Stimulated activated memory B cell treated with anti-CD40 and anti-IgM and Interleukin-4, amounts not matched to agents 10 μg/mL and 1 μg/mL and 100 μg/mL, for 72 hours (primary cell): ENCODE results near the gene CCDC80.

Experiments used
- ATAC-seq: fragments of 150-1000 bp; cut with Tn5 transposase; 2 replicates; pipeline ENCODE4 v1.10.0; 2021
- H3K27ac Mint-ChIP-seq: one replicate; pipeline ENCODE4 v1.8.0; 2022; ENCODE audit warnings: mild to moderate bottlenecking, mixed read lengths
- H3K27me3 Mint-ChIP-seq: one replicate; pipeline ENCODE4 v1.8.0; 2022; ENCODE audit warnings: mixed read lengths
- H3K36me3 Mint-ChIP-seq: one replicate; pipeline ENCODE4 v1.8.0; 2022; ENCODE audit warnings: mixed read lengths
- H3K4me1 Mint-ChIP-seq: one replicate; pipeline ENCODE4 v1.8.0; 2022; ENCODE audit warnings: mixed read lengths
- H3K4me3 Mint-ChIP-seq: one replicate; pipeline ENCODE4 v1.8.0; 2022; ENCODE audit warnings: mild to moderate bottlenecking, moderate library complexity, mixed read lengths
- H3K9me3 Mint-ChIP-seq: one replicate; pipeline ENCODE4 v1.8.0; 2022; ENCODE audit warnings: mixed read lengths

CCDC80 gene

DNA sequence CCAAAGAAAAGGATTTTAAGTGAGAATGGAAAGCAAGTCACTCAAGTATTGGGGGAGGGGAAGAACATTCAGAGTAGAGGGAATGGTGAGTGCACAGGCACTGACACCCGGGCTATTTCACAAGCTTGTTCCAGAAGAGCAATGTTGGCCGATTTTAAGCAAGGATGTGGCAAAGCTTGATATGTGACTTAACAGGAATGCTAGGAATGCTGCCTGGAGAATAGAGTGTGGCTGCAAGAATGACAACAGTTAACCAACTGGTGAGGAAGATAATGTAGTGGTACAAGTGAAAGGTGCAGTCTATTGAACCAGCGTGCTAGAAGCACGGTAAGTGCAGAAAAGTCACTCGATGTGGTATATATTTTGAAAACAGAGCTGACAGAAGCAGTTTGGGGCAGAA is 6.2 kb upstream of the CCDC80 start:
- Mint-ChIP-seq H3K4me1 (peaks cover 20% of the 10 kb centered on the region), H3K9me3 (no peaks in the 10 kb centered on the region), H3K4me3 (no peak overlapping the region), H3K27me3 (peaks cover 12% of the 10 kb centered on the region), H3K27ac (no peak overlapping the region), H3K36me3 (no peaks in the 10 kb centered on the region)
- ATAC-seq: no peak

DNA sequence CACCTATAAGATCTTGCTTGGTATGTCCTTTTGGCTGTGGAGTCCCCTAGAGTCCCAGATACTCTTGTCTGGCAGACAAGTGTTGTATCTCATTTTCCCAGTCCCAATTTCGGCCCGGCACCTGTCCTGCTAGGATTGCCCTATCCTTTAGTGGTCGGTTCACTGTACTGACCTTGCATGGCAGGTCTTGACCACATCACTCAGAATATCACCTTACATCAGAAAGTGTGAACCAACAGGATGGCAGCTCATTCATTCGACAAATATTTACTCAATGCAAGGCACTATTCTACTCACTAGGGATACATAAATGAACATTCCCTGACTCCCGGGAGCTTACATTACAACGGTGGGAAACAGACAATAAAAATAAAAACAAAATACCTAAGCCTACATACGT is 5.7 kb upstream of the CCDC80 start:
- no peak for ATAC-seq
- Mint-ChIP-seq H3K9me3 (no peaks in the 10 kb centered on the region), H3K27ac (no peak overlapping the region), H3K4me1 (peaks cover 20% of the 10 kb centered on the region), H3K4me3 (no peak overlapping the region), H3K36me3 (no peaks in the 10 kb centered on the region), H3K27me3 (peaks cover 12% of the 10 kb centered on the region)

DNA sequence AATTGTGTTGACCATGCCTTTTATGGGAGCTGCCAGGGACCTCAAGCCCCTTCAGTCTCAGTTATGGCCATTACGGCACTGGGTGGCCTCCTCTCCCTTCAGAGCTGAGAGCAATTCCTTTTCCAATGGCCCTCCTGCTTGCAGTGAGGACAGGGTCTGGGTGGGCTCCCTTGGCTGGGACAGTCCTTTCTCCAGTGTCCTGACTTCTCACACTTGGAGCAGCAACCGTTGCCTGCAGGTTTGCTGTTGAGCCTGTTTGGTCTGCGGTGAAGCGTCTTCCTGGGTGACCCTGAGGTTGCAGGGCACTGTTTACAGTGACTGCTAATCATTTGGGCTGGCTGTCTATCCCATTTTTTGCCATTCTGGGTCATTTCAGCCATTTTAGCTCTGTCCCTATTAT is 3.5 kb upstream of the CCDC80 start:
- H3K9me3 Mint-ChIP-seq: no peaks in the 10 kb centered on the region
- H3K27ac Mint-ChIP-seq: no peak overlapping the region
- no peak overlapping the region for H3K4me3 Mint-ChIP-seq
- ATAC-seq: no peak
- peaks cover 20% of the 10 kb centered on the region for H3K4me1 Mint-ChIP-seq
- no peaks in the 10 kb centered on the region for H3K36me3 Mint-ChIP-seq
- peaks cover 12% of the 10 kb centered on the region for H3K27me3 Mint-ChIP-seq

DNA sequence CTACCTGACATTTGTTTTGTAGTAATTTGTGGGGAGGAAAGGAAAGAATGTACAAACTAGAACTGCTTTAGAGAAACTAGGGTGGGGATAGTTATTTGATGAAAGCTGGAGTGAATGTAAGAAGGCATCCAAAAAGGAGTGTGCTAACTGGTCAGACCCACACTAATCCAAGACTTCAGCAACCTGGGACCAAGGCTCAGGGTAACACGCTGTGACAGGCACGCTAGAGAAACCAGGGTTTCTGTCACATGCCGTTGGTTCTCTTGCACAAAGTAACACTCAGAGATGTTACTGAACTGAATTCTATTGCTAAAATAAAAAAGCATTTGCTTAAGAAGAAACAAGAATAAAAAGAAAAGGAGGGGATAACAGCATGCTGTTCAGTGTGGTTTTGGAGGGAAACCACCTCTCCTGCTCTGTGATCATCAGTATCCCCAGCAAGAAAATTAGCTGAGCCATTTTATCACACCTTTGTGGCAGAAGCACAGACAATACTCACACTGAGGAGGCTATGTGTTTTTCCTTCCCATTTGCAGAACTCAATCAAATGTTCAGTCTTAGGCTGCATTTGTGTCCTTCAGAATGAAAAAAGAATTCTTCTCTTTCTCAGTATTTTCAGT is 2.8 kb upstream of the CCDC80 start:
- H3K36me3 Mint-ChIP-seq: no peaks in the 10 kb centered on the region
- H3K4me1 Mint-ChIP-seq: peaks cover 17% of the 10 kb centered on the region
- no peak for ATAC-seq
- H3K27ac Mint-ChIP-seq: no peak overlapping the region
- peaks cover 12% of the 10 kb centered on the region for H3K27me3 Mint-ChIP-seq
- H3K9me3 Mint-ChIP-seq: no peaks in the 10 kb centered on the region
- no peak overlapping the region for H3K4me3 Mint-ChIP-seq

DNA sequence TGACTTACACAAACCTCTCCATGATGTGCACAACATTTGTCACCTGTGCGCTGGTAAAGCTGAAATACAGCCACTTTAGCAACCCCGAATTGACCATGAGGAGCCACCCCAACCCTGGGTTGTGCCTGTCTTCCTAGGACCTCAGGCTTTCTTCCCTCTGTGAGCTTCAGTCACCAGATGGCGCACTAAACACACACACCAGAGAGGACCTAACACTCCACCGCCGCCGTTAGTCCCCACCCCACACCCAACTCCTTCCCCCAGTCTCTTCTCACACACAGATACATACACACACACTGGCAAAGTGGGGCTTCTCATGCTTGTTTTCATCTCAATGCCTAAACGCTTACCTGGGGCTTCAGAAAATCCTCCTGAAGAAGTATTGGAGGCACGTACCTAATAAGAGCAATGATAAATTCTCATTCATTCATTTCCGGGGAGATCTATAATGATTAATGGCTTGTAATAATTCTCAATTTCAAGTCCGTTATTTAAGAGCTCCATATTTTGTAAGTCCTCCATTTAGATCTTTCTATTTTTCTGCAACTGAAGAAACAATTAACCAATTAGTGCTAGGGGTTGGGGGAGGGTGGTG is 2.1 kb upstream of the CCDC80 start:
- H3K9me3 Mint-ChIP-seq: no peaks in the 10 kb centered on the region
- peaks cover 12% of the 10 kb centered on the region for H3K27me3 Mint-ChIP-seq
- peak; percentile 95 for ATAC-seq
- H3K4me1 Mint-ChIP-seq: peaks cover 13% of the 10 kb centered on the region
- peak overlapping the region; percentile 58 for H3K4me3 Mint-ChIP-seq
- H3K27ac Mint-ChIP-seq: no peak overlapping the region
- H3K36me3 Mint-ChIP-seq: no peaks in the 10 kb centered on the region

DNA sequence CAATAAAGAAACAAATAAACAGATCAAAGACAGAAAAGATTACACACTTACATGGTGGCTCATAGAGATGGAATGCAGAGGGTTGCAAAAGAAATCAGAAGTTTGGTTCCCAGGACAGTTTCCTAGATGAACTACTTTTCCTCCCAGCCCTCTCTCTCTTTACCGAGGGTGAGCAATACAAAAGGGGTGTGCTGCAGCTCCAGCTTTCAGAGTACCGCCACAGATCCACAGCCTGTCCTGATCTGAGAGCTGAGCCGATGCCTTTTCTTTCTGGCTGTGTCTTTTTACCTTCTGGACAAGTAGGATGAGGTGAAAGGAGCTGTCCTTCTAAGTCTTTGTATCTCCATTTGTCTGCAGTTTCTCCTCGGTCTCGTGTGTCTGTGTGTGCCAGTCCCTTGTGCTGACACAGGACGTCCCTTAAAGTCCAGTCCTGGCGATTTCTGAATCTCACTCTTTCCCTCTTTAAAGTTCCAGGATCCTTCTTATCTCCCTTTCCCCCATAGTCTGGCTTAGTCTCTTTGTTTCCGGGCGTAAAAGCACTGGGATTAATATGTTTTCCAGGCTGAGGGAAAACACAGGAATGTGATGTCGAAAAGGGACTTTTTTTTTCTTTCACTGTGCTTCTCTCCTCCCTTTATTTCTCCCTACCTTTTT is 540 bp downstream of the CCDC80 start:
- no peak for ATAC-seq
- no peaks in the 10 kb centered on the region for H3K27me3 Mint-ChIP-seq
- H3K9me3 Mint-ChIP-seq: no peaks in the 10 kb centered on the region
- H3K36me3 Mint-ChIP-seq: no peaks in the 10 kb centered on the region
- peaks cover 17% of the 10 kb centered on the region for H3K4me1 Mint-ChIP-seq
- no peak overlapping the region for H3K27ac Mint-ChIP-seq
- H3K4me3 Mint-ChIP-seq: no peak overlapping the region

DNA sequence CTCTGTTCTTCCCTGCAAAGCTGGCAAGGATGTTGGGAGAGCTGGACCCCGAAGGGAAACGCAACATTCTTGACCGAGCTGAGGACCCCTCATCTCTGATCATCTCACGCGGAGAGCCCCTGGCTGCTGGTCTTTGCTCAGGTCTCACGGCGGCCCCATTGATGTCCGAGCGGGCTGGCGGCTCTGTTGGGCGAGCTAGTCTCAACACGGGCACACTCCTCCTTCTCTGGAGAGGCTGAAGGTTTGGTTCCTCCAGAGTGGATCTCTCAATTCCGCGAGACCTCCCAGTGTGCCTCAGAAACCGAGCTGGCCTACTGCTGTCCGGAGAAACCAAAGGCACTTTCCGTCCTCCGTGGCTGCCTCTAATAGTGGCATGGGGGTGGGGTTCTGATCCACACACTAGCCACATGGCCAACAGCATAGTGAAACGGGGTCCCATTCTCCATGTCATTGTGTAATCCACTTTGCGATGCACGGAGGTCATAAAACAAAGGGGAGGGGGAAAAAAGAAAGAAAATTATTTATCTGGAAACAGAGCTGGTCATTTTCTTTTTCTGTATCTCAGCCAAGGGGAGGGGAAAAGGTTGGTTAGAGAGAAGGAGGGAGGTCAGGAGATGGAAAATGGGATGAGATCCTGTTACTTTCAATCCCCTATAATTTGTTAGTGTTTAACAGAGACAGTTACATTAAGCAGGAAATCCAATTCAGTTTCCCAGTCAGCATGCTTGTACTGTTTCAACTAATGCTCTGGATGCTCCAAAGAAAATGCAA is 1.3 kb downstream of the CCDC80 start:
- ATAC-seq: no peak
- Mint-ChIP-seq H3K27ac (no peak overlapping the region), H3K4me1 (peaks cover 20% of the 10 kb centered on the region), H3K4me3 (no peak overlapping the region), H3K36me3 (no peaks in the 10 kb centered on the region), H3K9me3 (no peaks in the 10 kb centered on the region), H3K27me3 (no peaks in the 10 kb centered on the region)

DNA sequence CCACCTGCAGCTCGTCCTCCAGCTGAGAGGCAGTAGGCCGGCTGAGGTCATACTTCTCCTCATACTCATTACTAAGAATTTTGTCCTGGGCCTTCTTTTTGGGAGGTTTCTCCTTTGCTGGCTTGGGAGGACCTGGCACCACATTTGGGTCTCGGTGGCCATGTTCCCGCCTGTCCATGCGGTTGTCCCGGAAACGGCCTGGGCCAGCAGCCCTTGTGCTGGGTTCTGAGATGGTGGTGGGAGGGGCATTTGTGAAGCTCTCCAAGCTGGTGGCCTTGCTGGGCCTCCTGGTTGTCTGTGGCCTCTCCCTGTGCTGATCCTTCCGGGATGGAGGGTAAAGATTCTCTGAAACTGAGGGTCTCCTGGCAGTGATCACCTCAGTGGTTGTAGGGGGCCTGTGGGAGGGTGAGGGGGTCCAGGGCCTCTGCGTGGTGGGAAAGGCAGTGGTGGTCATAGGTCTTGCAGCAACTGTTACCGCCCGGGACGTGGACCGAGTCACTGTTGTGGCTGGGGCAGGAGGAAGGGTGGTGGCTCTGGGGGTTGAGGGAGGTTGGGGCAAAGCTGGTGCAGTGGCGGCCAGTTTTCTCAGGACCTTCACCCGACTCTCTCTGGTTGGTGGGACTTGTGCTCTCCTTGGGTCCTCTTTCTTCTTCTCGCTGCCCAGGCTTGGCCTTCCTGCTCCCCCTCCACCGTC is 2.5 kb downstream of the CCDC80 start:
- Mint-ChIP-seq H3K4me1 (peaks cover 17% of the 10 kb centered on the region), H3K27ac (no peak overlapping the region), H3K4me3 (no peak overlapping the region), H3K36me3 (no peaks in the 10 kb centered on the region), H3K9me3 (no peaks in the 10 kb centered on the region), H3K27me3 (no peaks in the 10 kb centered on the region)
- ATAC-seq: no peak

DNA sequence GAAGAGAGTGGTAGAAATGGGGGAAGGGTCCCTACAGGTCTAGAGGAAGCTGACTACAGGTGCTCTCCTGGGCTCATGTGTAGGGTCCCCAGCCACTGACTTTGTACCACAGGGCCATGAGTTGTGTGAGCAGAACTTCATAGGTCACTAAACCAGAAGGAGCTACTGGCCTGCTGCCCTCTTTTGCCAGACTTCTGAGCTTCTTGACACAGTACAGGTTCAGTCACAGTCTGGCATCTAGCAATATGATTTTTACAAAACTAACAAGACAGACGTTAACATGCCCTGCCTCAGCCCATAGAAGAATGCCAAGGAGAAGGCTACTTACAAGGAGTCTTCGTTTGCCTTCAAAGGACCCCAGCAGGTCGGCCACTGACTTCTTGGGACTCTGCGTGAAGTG is 3.2 kb downstream of the CCDC80 start:
- no peaks in the 10 kb centered on the region for H3K9me3 Mint-ChIP-seq
- H3K4me3 Mint-ChIP-seq: no peak overlapping the region
- no peak overlapping the region for H3K27ac Mint-ChIP-seq
- H3K36me3 Mint-ChIP-seq: no peaks in the 10 kb centered on the region
- no peaks in the 10 kb centered on the region for H3K27me3 Mint-ChIP-seq
- peaks cover 16% of the 10 kb centered on the region for H3K4me1 Mint-ChIP-seq
- no peak for ATAC-seq

DNA sequence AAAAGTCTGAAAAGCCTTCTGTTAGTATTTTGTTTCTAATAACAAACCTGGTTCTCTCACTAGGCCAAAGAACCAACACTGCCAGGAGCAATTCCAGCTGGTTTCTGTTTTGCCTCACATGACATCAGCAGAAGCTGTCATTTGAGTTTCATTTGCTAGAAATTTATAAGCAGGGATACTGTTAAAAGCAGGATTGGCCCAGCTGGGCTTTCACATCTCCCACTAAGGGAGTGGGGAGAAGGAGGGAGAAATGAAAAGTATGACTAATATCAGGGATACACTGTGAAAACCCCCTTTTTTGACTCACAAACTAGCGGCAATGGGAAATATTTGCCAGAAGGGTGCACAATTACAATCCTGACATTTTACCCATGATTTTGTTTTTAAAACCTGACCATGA is 5.3 kb downstream of the CCDC80 start:
- no peak overlapping the region for H3K27ac Mint-ChIP-seq
- no peaks in the 10 kb centered on the region for H3K9me3 Mint-ChIP-seq
- ATAC-seq: no peak
- no peaks in the 10 kb centered on the region for H3K27me3 Mint-ChIP-seq
- peaks cover 13% of the 10 kb centered on the region for H3K4me1 Mint-ChIP-seq
- H3K36me3 Mint-ChIP-seq: no peaks in the 10 kb centered on the region
- H3K4me3 Mint-ChIP-seq: no peak overlapping the region

DNA sequence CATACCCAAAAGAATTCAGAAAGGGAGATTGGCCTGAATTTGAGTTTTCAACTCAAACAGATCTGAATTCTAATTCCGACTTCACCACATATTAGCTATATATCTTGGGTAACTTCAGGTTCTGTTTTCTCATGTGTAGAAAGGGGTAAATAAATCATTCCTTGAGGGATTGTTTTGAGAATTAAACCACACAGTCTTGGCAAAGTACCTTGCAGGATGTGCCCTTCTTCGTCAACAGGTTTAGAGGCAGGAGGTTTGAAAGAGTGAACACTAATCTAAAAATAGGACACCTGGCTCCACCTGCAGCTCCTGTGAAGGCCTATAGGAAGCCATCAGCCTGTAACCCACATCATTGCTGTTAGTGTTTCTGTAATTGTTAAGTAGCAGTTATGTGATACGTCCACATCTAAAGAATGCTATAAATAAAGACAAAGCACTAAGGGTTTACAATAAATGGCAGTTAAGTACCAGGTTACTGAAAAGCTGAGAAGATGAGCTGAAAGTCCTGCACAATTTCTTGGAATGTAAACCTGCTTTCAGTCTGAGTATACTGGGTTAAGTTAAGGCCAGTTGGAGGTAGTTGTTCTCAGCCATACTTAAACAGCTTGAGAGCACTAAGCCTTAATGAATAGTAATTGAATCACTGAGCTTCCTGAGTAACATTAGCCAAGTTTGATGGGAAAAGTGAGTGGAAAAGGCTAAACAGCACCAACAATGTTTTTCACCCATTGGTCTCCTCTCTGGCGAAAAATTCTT is 6.0 kb downstream of the CCDC80 start:
- H3K27me3 Mint-ChIP-seq: no peaks in the 10 kb centered on the region
- H3K4me1 Mint-ChIP-seq: peaks cover 13% of the 10 kb centered on the region
- no peak overlapping the region for H3K27ac Mint-ChIP-seq
- H3K36me3 Mint-ChIP-seq: no peaks in the 10 kb centered on the region
- no peak overlapping the region for H3K4me3 Mint-ChIP-seq
- ATAC-seq: no peak
- no peaks in the 10 kb centered on the region for H3K9me3 Mint-ChIP-seq

DNA sequence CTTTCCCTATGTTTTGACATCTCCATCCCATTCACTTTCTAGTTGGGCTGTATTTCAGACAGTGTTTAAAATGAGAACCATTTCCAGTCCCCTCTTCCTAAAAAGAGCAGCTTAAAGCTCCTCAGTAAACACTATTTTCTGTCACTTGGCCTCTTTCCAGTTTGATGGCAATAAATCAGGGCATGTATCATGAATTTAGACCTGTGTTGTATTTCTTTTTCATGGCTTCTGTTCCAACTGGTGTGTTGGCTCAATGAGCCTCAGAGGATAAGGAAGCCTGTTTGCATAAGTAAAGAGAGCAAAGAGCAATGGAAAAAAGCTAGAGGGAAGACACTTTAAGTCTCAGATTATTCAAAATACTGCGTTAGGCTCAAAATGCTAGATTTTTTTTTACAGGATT is 7.2 kb downstream of the CCDC80 start:
- H3K9me3 Mint-ChIP-seq: no peaks in the 10 kb centered on the region
- no peak overlapping the region for H3K4me3 Mint-ChIP-seq
- H3K36me3 Mint-ChIP-seq: no peaks in the 10 kb centered on the region
- H3K27me3 Mint-ChIP-seq: no peaks in the 10 kb centered on the region
- ATAC-seq: no peak
- peaks cover 19% of the 10 kb centered on the region for H3K4me1 Mint-ChIP-seq
- no peak overlapping the region for H3K27ac Mint-ChIP-seq

DNA sequence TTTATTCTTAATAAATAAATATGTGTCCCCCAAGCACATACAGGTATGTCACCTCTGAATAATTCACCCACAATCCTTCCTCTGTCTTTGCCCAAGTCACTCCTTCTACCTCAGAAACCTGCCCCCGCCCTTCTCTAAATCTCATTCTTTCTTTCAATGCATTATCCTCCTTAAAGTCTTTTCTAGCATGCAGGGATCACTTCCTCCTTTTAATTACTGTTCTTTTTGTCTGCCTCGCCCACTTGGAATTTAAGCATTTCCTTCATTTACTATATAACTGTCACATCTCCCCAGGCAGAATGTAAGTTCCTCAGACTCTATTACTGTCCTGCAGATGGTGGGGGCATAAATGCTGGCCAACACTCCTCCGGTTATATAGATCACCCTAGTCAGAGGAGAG is 7.8 kb downstream of the CCDC80 start:
- Mint-ChIP-seq H3K27ac (no peak overlapping the region), H3K4me1 (peaks cover 19% of the 10 kb centered on the region), H3K36me3 (no peaks in the 10 kb centered on the region), H3K9me3 (no peaks in the 10 kb centered on the region), H3K4me3 (no peak overlapping the region), H3K27me3 (no peaks in the 10 kb centered on the region)
- ATAC-seq: no peak

DNA sequence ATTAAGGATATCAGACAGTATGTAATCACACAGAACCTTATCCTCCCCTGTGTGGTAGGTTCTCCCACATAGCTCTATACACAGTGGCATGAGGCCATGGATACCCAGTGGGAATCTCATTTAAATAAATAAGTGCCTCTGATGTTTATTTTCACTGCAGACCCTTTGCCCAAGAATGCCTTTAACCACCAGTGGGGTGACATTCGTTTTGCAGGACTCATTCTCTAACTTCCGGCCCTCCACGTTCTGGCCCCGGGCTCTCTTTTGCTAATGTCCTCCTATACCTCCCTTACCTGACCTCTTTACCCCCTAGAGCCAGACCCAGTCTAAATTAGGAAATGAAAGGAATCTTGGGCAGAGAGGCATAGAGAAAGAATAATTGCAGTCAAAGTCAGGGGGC is 8.3 kb downstream of the CCDC80 start:
- no peaks in the 10 kb centered on the region for H3K27me3 Mint-ChIP-seq
- H3K4me1 Mint-ChIP-seq: peaks cover 19% of the 10 kb centered on the region
- ATAC-seq: no peak
- H3K9me3 Mint-ChIP-seq: no peaks in the 10 kb centered on the region
- no peak overlapping the region for H3K27ac Mint-ChIP-seq
- no peaks in the 10 kb centered on the region for H3K36me3 Mint-ChIP-seq
- no peak overlapping the region for H3K4me3 Mint-ChIP-seq

DNA sequence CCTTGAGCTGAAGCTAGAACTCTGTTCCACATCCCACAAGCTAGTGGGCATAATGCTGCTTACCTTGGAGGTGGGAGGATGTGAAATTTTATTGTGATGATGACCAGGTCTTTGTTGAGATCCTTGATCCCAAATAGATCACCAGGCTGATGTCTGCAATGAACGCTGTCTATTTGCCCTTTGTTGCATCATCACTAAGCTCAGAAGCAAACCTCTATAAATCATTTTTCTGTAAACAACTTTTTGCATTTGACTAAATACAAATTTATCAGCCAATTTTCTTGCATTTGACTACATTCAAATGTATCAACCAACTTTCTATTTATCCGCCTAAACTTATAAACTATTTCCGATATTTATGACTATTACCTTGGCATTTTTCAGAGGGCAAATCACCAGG is 9.7 kb downstream of the CCDC80 start:
- peaks cover 19% of the 10 kb centered on the region for H3K4me1 Mint-ChIP-seq
- H3K36me3 Mint-ChIP-seq: no peaks in the 10 kb centered on the region
- no peak for ATAC-seq
- no peaks in the 10 kb centered on the region for H3K27me3 Mint-ChIP-seq
- no peaks in the 10 kb centered on the region for H3K9me3 Mint-ChIP-seq
- no peak overlapping the region for H3K27ac Mint-ChIP-seq
- H3K4me3 Mint-ChIP-seq: no peak overlapping the region
